T-helper 1 cell treated with Interleukin-12 subunit alpha and Interleukin-12 subunit beta and Interleukin-4 antibody, amounts not matched to agents 30 μg/mL and 1 μg/mL, for 36 hours (primary cell): Measurements from ENCODE around the gene SLC26A8.

Source experiments
- H3K27ac Mint-ChIP-seq: one replicate; pipeline ENCODE4 v1.8.0; 2021; ENCODE audit warnings: mild to moderate bottlenecking, mixed read lengths
- H3K27me3 Mint-ChIP-seq: one replicate; pipeline ENCODE4 v1.8.0; 2021; ENCODE audit warnings: low read depth, mixed read lengths
- H3K36me3 Mint-ChIP-seq: one replicate; pipeline ENCODE4 v1.8.0; 2021; ENCODE audit warnings: low read depth, mixed read lengths
- H3K4me1 Mint-ChIP-seq: one replicate; pipeline ENCODE4 v1.8.0; 2021; ENCODE audit warnings: low read depth, mixed read lengths
- H3K4me3 Mint-ChIP-seq: one replicate; pipeline ENCODE4 v1.8.0; 2021; ENCODE audit warnings: mild to moderate bottlenecking, moderate library complexity, mixed read lengths
- H3K9me3 Mint-ChIP-seq: one replicate; pipeline ENCODE4 v1.8.0; 2021; ENCODE audit warnings: mixed read lengths

Gene SLC26A8

GRCh38 chr6:35896228-35896627, 128.2 kb downstream of the SLC26A8 start:
- Mint-ChIP-seq H3K9me3 (no peaks in the 10 kb centered on the region), H3K4me3 (no peak overlapping the region), H3K27ac (no peak overlapping the region), H3K4me1 (peaks cover 16% of the 10 kb centered on the region), H3K36me3 (peaks cover 28% of the 10 kb centered on the region), H3K27me3 (no peaks in the 10 kb centered on the region)

DNA sequence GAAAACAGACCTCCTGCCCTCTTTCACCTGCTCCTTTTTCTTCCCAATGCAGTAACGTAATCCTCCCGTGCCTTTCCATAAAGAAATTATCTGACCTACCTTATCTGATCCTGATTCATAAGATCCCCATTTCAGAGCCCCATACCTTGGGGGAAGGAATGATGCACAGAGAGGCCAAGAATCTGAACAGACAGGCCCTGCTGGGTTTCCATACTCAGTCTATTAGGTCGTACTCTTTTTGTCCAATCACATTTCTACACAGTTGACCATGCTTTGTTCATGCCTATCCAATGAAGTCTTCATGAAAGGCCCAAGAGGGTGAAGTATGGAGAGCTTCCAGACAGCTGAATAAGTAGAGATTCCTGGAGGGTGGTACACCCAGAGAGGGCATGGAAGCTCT, 128.9 kb downstream of the SLC26A8 start:
- Mint-ChIP-seq H3K27me3 (no peaks in the 10 kb centered on the region), H3K4me3 (no peak overlapping the region), H3K27ac (no peak overlapping the region), H3K9me3 (no peaks in the 10 kb centered on the region), H3K36me3 (peaks cover 23% of the 10 kb centered on the region), H3K4me1 (peaks cover 16% of the 10 kb centered on the region)

GRCh38 chr6:35894776-35895175, 129.7 kb downstream of the SLC26A8 start:
- Mint-ChIP-seq H3K27ac (no peak overlapping the region), H3K4me1 (peaks cover 14% of the 10 kb centered on the region), H3K4me3 (no peak overlapping the region), H3K9me3 (no peaks in the 10 kb centered on the region), H3K27me3 (no peaks in the 10 kb centered on the region), H3K36me3 (peaks cover 18% of the 10 kb centered on the region)
